HG03066 (cell line): Measurements from ENCODE around the gene FXYD3.
"Not testable (repeated sequence)": the region's sequence is repeated elsewhere in the genome, so short reads cannot be mapped to it uniquely, and the experiment has no call there.

ENCODE experiments used
- ATAC-seq: cut with Tn5 transposase; IDR thresholded peaks from one replicate; pipeline ENCODE4 v1.9.1; 2021; ENCODE audit warnings: low read depth; ENCODE audit not compliant: unreplicated experiment

FXYD3 gene

GRCh38 chr19:35085947-35086346 is 29.7 kb upstream of the FXYD3 start:
- ATAC-seq = no peak

DNA sequence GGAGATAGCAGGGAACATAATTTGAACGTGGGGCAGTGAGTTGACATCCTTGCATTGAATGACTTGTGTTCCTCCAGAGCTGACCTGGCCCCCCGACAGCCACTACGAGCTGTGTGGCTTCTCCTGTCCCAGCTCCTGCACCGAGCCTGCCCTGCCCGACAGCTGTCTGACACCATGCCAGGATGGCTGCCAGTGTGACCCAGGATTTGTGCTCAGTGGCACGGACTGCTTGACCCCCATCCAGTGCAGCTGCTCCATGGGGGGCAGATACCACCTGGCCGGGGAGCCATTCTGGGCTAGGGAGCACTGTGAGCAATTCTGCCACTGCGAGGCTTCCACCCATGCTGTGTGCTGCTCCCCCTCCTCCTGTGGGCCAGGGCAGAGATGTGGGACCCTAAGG is 29.2 kb upstream of the FXYD3 start:
- no peak for ATAC-seq

GRCh38 chr19:35087393-35087792 is 28.2 kb upstream of the FXYD3 start:
- ATAC-seq = no peak

- ATAC-seq = no peak
Measured at GRCh38 chr19:35088131-35088913, 27.3 kb upstream of the FXYD3 start.

- ATAC-seq = no peak
Measured at GRCh38 chr19:35089554-35089953, 26.1 kb upstream of the FXYD3 start.

- ATAC-seq = no peak
Measured at GRCh38 chr19:35090160-35090505, 25.5 kb upstream of the FXYD3 start.

- no peak for ATAC-seq
Measured at GRCh38 chr19:35090506-35091214, 25.0 kb upstream of the FXYD3 start.

DNA sequence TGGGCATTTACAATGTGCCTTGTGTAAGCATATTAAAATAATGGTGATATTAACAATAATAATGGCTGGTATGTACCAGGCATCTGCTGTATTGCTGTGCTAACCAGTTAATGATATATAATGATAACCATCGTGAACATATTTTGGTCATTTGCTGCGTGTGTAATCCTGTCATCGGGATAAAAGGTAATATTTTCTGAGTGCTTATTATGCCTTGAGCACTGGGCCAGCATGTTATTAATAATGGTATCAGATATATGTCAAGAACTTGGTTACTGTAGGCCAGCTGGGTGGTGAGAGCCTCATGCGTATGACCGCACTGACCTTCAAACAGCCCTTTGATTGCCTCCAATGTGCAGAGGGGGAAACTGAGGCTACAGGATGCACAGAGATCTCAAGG is 22.2 kb upstream of the FXYD3 start:
- no peak for ATAC-seq

DNA sequence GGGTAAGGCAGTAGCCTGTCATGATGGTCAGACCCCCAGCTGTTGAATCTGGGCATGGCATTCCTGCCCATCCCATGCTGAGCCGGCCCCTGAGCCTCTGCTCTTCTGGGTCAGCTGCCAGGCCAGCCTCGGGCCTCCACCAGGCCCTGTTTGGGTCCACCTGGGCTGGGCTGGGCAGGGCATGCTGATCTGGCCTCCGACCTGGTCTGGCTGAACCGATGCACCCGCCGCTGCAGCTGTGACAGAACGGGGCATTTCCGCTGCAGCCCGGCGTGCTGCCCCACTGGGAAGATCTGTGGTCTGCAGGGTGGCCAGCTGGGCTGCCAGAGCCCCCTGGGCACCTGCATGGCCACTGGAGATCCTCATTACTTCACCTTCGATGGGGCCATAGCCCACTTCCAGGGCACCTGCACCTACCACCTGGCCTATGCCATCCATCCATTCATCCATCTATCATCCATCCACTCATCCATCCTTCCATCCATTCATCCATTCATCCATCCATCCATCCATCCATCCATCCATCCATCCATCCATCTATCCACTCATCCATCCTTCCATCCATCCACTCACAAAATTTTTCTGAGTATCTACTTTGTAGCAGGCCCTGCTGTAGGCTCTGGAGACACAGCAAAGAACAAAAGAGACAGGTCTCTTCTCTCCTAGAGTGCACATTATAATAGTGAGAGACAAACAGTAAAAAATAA is 21.5 kb upstream of the FXYD3 start:
- ATAC-seq = no peak

GRCh38 chr19:35094656-35095055 is 21.0 kb upstream of the FXYD3 start:
- ATAC-seq = no peak

DNA sequence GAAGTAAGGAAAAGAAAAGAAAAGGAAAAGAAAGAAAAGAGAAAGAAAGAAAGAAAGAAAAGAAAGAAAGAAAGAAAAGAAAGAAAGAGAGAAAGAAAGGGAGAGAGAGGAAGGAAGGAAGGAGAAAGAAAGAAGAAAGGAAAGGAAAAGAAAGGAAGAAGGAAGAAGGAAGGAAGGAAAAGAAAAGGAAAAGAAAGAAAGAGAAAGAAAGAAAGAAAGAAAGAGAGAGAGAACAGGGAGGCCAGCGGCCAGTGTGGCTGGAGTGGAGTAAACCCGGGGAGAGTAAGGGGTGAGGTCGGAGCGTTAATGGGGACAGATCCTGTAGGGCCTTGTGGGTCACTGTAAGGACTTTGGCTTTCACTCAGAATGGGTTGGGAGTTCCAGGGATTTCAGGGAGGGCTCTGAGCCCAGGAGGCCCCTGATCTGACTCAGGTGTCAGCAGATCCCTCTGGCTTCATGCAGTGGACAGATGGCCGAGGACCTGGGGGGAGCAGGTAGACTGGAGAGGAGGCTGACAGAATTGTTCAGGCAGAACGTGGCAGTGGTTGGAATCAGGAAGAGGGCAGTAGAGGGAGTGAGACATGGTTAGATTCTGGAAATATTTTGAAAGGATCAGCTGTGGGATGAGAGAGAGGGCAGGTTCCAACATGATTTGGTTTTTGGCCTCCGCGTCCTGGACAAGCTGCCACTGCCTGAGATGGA is 19.8 kb upstream of the FXYD3 start:
- no peak for ATAC-seq

DNA sequence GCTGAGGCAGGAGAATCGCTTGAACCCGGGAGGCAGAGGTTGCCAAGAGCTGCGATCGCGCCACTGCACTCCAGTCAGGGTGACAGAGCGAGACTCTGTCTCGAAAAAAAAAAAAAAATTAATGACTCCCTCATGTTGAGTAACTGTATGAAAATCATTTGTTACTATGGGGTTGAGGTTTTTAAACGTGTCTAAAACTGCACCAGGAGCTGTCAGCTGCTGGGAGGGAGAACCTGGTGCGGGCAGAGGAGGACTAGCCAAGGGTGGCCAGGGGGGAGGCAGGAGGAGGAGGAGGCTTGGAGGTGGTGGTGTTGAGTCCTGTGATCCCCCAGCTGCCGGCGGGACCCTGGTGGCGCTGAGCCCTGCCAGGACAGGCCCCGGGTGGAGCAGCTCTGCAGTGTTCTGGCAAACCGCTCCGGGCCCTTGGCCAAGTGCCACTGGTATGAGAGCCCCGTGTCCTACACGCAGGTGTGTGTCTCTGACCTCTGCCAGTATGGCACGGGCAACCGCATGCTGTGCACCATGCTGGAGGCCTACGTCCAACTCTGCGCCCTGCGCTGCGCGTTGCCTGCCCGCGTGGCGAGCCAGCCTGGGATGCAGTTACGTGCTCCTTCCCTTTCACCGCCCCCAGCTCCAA is 17.1 kb upstream of the FXYD3 start:
- ATAC-seq = no peak

DNA sequence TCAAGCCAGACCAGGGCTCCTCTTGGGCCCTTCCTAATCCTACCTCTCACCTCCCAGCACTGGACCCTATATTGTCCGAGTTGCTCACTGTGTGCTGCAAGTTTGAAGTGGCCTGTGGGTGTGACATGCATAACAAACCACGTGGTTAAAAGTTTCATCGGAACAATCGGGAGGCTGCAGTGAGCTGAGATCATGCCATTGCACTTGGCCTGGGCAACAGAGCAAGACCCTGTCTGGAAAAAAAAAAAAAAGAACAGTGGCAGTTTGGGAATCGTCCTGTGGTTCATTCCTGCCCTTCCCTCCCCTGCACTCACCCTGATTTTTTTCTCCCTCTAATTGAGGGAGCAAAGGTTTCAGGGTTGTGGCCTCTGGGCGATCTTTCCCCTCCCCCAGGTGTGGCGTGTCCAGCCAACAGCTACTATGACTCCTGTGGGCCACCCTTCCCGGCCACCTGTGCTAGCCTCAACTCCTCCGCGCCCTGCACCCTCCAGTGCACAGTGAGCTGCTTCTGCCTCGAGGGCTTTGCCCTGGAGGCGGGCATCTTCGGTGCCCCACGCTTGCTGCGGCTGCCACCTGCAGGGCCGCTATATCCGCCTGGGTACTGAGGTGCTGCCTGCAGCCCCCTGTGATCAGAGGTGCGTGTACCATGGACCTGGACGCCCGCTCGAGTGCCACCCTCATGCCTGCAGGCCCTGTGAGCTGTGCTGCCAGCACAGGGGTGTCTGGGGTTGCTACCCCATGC is 16.3 kb upstream of the FXYD3 start:
- no peak for ATAC-seq

- no peak for ATAC-seq
Measured at GRCh38 chr19:35099897-35100275, 15.7 kb upstream of the FXYD3 start.

DNA sequence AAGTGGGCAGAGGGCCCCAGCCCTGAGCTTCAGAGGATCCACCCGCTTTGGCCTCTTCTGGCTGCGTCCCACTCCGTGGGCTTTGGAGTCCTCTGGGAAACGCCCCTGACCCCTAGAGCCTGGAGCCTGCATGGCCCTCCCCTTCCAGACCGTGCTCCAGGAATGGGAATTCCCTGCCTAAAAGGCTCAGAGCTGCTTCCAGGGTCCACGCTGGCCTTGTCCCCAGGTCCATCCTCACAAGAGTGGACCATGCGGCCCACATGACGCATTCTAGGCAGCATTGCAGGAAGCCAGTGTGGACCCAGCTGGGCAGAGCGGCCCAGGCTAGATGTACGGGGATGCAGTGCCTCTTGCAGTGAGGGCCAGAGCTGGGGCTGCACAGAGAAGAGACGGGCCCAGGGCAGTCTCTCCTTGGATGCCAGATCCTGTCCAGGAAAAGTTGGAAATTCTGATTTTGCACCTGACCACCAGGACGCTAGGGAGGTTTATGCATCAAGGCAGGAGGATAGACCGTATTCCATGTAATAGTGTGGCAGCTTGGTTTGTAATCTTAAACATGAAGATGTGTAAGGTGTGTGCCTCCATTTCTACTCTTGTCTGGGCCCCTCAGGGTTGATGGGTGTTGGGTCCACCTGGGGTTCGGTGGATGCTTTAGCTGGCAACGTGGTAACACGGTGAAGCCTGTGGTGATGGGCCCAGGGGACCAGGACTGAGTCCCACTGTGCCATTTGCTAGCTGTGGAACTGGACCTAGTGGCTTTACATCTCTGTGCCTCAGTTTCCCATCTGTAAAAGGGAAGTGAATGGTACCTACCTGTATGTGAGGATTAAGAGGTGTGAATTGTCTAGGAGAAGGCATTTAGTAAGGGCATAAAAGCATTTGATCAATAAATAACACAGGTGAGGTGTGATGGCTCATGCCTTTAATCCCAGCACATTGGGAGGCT is 14.8 kb upstream of the FXYD3 start:
- no peak for ATAC-seq

DNA sequence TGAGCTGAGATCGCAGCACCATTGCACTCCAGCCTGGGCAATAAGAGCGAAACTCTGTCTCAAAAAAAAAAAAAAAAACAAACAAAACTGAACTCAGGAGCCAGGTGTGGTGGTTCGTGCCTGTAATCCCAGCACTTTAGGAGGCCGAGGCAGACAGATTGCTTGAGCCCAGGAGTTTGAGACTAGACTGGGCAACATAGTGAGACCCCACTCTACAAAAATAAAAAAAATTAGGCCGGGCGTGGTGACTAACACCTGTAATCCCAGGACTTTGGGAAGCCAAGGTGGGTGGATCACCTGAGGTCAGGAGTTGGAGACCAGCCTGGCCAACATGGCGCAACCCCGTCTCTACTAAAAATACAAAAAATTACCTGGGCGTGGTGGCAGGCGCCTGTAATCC is 13.7 kb upstream of the FXYD3 start:
- not testable (repeated sequence) for ATAC-seq

DNA sequence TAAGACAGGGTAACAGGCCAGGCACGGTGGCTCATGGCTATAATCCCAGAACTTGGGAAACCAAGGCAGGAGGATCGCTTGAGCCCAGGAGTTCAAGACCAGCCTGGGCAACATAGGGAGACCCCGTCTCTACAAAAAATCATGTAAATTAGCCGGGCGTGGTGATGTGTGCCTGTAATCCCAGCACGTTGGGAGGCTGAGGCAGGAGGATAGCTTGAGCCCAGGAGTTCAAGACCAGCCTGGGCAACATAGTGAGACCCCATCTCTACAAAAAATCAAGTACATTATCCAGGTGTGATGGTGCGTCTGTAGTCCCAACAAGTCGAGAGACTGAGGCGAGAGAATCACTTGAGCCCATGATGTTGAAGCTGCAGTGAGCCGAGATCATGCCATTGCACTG is 12.0 kb upstream of the FXYD3 start:
- ATAC-seq = not testable (repeated sequence)

- no peak for ATAC-seq
Measured at GRCh38 chr19:35104361-35104760, 11.3 kb upstream of the FXYD3 start.

DNA sequence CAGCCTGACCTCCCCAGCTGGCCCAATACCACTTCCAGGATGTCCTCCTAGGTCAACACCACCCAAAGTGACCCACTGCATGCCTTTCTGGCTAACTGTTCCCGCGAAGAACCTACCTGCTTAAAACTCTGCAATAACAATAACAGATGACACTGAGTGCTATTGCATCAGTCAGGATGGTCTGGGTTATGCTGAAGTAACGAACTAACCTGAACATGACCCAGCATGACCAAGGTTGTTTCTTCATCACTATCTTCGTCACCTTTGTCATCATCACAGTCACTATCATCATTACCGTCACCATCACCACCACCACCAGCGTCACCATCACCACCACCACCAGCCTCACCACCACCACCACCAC is 10.6 kb upstream of the FXYD3 start:
- ATAC-seq = no peak
